ENCODE results near the gene USO1.
"Not testable (repeated sequence)": the region's sequence is repeated elsewhere in the genome, so short reads cannot be mapped to it uniquely, and the experiment has no call there.

The USO1 gene

DNA sequence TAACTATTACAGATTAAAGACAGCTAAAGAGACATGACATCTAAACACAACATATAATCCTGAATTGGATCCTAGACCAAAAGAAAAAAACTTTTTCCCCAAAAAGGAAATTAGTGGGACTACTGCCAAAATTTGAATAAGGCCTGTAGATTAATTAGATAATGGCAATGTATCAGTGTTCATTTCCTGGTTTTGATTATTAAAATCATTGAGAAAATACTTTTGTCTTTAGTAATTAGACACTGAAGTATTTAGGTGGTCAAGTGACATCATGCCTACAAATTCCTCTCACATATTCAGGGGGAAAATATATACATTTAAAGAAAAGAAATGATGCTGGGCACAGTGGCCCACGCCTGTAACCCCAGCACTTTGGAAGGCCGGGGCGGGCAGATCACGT is 10.4 kb upstream of the USO1 start:
- no peak for DNase-seq

DNA sequence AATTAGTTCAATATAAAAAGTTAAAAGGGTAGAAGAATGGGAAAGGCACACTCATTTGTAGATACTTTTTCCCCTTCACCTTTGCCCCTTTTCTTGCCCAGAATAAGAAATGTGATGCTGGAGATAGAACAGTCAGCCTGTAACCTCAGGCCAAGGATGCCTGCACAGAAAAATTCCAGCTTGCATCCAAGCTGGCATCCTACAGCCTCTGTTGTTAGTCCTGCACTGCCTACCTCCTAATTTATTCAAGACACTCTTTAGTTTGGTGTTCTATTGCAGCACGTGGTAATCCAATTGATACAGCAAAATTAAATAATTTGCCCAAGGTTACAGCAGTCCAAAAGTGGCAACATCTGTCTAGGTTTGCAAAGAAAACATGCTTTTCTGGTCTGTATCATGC is 9.7 kb upstream of the USO1 start:
- DNase-seq: no peak

DNA sequence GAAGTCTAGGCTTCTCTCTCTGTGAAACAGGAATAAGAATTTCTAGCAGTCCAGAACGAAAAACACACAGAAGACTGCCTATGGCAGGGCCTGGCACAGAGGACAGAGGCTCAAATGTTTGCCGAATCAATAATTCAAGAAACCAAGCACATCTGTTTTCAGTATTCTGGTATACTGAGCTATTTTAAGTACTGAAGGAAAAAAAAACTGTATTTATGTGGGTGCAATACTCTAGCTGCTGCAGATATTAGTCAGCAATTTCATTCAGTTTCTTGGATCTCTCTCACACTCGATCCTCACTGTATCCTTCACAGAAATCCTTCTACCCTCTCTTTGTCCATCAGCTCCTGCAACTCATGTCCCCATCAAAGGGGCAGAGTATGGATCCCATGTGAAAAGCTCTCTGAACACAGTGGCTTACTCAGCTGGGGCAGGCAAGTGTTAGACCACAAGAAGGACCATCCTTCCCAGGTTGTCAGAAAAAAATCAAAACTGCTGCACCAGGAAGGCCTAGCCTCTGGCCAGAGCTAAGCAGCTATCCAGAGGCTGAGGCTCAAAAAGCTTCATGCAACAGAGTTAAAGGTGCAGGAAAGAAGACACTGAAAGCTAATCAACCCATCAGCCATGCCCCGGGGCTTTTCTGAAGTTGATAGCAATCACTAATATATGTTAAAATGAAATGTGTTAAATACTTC is 9.1 kb upstream of the USO1 start:
- DNase-seq: no peak

DNA sequence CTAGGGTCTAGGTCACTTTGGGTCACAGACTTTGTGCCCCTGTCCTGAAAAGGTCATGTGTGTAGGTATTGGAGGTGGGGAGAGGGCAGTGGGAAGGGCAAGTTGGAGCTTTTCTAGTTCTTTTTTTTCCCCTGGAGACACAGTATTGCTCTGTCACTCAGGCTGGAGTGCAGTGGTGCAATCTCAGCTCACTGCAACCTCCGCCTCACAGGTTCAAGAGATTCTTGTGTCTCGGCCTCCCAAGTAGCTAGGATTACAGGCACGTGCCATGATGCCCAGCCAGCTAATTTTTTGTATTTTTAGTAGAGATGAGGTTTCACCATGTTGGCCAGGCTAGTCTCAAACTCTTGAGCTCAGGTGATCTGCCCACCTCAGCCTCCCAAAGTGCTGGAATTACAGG is 8.3 kb upstream of the USO1 start:
- DNase-seq: not testable (repeated sequence)

DNA sequence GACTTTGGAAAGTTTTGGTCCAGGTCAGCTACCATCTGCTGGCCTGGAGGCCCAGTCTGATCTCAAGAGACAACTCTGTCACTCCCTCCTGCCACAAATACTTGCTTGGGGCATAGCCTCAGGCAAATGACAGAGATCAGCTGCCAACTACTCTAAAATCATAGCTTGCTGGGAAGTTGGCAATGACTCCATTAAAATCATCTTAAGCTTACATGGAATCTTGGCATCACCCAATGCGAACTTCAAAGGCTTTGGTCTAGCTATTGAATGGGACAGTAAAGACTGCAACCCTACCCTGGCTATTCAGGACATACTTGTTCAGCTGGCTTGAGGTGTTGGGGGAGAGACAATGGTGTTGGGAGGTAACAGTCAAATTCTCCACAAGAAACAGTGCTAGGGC is 7.0 kb upstream of the USO1 start:
- DNase-seq: no peak

DNA sequence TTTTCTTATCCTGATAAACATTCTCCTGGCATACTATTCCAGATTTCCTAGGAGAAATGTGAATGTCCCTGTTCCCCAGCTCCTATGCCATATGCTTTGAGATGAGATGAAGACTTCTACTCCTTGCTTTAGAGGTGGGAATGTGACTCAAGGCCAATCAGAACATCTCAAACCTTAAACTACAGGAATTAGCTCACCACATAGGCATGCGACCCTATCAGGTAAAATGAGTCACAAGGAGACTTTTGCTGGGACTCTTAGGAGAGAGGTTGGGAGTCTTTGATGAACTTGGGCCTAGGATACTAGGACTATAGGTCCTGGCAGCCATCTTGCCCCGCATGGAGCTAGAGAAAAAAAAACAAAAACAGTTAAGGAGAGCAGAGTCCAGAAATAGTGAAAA is 5.8 kb upstream of the USO1 start:
- no peak for DNase-seq

DNA sequence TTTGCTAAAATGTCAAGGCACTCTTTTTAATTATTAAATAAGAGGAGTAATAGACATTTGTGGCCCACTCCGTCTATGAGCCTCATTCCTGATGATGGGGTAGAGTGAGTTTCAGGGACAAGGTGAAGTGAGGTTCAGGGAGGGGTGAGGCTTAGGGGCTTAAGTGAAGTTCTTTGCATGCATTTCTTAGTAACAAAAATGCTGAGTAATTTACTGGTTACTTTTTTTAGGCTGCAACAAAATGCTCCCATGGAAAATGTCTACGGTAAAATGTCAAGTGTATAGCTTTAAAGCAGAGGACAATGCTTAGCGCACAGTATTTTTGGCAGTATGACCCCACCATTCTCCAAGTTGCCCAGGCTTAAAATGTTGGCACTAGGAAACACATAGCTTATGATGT is 2.0 kb upstream of the USO1 start:
- no peak for DNase-seq

DNA sequence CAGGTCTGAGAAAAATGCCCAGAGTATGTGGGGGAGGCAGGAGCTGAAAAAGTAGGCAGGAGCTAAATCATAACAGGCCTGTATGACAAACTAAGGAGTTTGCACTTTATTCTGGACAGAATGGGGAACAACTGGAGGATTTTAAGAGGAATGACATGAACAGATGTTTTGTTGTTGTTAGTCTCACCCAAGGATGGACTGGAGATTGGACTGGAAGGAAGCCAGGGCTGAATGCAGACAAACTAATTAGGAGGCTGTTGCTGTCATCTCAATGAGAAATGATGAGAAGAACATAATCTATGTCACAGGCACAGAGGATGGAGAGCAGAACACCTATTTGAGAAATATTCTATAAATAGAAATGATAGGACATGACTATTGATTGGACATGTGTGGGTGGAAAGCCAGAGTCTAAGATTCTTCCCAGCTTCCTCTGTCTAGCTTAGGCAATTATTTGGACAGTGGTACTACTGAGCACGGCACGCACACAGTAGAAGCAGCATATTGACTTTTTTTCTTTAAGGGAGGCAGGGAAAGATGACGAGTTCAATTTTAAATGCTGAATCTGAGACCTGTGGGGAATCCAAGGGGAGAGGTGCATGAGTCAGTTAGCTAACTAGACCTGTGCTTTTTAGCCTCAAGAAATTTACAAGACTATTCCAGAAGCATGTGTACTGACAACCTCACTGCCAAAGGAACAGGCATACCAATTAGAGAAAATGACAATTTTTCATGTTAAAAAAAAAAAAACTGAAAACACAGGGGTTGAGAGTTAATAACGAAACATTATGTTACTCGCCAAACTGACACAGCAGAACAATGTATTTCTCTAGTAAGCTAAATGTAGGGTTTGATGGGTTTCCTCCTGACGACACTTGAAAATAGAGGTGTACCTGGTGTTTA is 963 bp upstream of the USO1 start:
- peak; percentile 48 for DNase-seq

DNA sequence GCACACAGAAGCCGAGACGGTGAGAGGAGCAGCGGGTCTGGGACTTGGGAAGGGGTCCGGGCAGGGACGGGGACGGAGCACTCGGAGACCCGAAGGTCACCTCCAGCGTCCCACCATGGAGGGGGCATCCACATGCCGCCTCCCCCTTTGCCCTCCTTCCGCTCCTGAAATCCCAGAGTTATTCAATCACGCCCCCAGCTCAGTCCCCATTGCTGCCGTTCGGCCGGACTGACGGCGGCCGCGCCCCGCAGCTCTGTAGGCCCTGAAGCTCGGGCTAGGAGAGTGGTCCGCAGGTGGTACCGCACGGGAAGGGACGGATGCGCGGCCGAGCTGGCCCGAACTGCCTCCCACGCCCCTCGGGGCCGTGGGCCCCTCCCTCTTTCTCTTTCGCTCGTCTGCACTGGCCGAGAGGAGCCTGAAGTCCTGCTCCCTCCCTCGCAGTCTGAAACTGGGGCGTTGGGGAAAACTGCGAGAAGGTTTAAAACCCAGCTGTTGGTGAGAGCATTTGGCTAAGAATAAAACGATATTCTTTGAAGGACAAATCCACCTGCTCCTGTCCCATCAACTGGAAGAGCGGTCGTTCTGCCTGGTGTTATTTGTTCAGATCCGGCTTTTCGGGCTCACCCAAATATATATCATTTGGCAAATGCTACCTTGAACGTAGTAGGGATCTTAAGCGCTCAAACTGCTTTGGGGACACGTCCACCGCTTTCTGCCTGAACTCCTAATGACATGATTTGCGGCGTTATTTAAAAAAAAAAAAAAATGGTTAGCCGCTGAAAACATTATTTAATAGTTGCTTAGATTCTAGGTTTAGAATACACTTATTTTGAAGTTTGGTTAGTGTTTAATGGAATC is 719 bp downstream of the USO1 start:
- peak; percentile 71 for DNase-seq

DNA sequence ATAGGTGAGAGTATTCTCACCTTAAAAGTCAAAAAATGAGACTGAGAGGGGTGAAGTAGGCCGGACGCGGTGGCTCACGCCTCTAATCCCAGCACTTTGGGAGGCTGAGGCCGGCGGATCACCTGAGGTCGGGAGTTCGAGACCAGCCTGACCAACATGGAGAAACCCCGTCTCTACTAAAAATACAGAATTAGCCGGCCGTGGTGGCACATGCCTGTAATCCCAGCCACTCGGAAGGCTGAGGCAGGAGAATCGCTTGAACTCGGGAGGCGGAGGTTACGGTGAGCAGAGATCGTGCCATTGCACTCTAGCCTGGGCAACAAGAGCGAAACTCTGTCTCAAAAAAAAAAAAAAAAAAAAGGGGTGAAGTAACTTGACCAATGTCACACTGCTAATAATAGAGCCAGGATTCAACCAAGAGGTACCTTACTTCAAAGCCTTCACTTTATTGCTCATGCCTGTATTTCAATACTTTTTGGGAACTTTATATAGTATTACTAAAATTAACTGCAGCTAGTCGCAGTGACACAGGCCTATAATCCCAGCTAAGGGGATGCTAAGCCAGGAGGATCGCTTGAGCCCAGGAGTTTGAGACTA is 1.7 kb downstream of the USO1 start:
- DNase-seq: peak; percentile 2

DNA sequence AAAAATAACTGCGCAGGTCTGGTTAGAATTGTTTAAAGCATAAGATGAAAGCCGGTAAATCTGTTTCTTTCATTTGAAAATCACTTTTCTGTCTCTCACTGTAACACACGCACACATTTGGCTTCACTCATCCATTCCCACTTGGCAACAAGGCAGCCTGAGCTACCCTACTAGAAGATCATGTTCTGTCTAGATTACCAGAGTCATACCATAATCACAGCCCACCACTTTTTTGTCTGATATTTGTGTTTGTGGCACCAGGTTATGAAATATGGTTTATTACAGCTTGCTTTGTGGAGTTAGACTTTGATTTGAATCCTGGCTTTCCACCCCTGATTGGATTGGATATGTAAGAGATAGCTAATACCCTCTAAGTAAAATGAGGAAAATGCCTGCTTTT is 2.2 kb downstream of the USO1 start:
- no peak for DNase-seq

DNA sequence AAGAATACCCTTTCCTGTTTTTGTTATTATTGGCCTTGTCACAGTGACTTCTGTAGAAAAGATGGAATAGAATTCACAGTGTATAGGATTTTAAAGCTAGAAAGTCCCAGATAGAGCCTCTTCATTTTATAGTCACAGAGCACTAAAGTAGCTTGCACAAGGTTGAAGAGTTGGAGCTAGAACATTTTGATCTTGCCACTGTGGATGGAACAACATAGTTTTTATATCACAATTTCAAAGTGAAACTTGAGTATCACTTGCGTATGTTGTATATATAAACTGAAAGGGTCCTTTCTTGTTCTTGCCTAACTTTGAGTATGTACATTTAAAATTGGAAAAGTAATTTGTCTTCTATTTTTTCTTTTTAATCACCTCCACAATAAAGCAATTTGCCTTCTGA is 2.7 kb downstream of the USO1 start:
- no peak for DNase-seq

DNA sequence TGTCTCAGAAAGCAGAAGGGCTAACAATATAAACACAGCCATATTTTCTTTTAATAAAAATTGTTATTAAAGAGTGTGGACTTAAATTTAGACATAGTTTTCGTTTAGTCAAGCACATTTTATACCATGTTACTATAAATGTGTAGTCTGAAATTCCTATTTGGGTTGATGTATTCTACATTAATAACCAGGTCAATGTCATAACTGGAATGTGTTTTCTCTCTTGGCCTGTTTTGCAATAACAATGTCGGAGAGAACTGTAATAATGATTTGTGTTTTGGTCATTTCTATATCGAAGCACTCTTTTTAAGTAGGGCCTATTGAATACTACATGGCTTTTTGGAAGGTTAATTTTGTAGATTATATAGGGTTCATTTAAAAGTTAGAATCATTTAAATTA is 5.5 kb downstream of the USO1 start:
- DNase-seq: no peak

DNA sequence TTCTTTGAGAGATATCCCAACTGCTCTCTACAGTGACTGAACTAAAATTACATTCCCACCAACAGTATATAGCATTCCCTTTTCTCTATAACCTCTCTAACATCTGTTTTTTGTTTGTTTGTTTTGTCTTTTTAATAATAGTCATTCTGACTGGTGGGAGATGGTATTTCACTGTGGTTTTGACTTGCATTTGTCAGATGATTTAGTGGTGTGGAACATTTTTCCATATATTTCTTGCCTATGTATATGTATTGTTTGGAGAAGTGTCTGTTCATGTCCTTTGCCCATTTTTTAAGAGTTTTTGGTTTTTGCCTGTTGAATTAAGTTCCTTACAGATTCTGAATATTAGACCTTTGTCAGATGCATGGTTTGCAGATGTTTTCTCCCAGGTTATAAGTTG is 9.0 kb downstream of the USO1 start:
- DNase-seq: no peak

DNA sequence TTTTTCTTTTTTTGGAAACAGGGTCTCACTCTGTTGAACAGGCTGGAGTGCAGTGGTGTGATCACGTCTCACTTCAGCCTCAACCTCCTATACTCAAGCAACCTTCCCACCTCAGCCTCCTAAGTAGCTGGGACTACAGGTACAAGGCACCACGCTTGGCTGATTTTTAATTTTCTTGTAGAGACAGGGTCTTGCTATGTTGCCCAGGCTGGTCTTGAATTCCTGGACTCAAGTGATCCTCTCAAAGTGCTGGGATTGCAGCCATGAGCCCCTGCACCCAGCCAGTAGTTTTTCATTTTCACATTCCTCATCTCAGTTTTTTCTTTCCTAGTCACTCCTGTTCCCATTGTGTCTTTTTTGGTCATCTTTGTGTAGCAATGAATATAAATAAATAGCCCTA is 11.1 kb downstream of the USO1 start:
- no peak for DNase-seq

DNA sequence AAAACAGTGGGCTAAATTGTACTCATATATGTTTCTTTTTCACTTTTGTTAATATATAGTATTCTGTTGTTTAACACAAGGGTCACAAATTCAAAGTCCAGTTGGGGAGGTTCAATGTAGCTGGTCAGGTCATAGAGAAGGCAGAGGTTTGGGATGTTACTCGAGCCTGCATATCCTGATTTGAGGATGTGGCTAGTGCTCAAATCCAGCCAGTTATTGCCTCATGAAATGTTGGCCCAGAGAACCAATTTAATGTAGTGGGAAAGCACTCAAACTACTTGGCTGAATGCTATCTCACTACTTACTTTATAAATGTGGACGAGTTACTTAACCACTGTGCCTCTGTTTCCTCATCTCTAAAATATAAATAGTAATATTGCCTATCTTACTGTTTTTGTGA is 12.5 kb downstream of the USO1 start:
- no peak for DNase-seq

DNA sequence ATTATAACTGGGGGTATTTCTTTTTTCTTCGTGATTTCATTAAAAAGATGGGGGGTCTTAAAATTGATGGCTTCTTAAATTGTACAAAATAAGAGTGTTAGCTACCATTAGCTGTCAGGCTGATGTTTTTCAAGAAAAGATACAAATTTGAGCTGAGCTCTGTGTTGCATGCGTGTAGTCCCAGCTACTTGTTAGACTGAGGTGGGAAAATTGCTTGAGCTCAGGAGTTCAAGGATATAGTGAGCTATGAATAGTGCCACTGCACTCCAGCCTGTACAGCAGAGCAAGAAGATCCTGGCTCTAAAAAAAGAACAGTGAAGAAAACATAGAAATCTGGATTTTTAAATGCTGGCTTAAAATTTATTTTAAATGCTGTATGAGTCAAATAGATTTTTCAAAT is 13.0 kb downstream of the USO1 start:
- DNase-seq: no peak

DNA sequence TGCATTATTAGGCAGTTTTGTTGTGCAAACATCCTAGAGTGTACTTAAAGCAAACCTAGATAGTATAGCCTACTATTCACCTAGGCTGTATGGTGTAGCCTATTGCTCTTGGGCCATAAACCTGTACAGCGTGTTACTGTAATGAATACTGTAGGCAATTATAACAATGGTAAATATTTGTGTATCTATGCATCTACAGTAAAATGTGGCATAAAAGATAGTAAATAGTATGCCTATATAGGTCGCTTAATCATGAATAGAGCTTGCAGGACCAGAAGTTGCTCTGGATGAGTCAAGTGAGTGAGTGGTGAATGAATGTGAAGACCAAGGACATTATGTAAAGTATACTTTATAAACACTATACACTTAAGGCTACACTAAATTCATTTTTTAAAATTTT is 16.6 kb downstream of the USO1 start:
- DNase-seq: no peak

DNA sequence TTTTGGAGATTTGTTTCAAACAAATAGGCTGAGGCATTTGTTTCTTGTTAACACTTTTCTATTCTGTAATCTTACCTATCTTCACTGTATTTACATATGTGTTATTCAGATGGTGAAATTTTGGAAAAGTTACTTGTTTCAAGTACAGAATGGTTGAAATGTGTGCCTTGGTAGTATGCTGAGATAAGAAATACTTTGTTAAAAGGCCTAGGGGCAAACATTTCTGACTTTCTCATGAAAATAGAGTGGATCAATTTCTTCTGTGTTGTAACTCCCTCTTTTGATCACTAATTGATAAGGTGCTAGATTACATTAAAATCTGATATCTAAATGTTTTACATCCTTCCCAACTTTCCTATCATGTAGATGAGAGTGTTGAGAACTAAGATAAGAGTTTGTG is 18.1 kb downstream of the USO1 start:
- no peak for DNase-seq

DNA sequence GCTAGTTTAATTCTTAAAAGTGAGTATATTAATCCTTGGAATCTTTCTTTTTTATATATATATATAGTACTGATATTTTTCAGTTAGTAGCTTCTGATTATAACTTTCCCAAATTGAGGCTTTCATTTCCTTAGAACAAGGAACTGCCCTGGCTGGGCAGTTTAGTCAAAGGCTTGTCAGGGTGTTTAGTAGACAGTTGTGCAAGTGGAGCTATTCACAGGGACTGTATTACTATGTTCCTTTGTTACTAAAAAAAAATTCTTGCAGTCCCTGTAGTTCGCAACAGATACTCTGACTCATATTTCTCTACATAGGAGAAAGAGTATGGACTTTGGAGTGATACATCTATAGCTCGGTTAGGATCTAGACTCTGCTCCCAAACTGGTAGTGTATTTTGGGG is 20.8 kb downstream of the USO1 start:
- no peak for DNase-seq

DNA sequence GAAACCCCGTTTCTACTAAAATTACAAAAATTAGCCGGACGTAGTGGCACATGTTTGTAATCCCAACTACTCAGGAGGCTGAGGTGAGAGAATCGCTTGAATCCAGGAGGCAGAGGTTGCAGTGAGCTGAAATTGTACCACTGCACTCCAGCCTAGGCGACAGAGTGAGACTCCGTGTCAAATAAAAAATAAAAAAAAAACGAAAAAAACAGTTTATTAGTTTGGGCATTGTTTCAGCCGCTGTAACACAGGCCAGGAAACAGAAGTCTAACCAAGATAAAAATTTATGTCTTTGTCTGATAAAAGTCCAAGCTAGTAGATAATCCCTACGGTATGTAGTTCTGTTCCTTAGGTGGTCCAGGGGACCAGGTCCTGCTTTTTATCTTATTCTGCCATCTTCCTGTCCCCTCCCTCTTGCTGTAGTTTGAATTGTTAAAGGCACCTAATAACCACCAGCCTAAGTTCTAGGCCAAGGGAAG is 21.4 kb downstream of the USO1 start:
- DNase-seq: no peak

DNA sequence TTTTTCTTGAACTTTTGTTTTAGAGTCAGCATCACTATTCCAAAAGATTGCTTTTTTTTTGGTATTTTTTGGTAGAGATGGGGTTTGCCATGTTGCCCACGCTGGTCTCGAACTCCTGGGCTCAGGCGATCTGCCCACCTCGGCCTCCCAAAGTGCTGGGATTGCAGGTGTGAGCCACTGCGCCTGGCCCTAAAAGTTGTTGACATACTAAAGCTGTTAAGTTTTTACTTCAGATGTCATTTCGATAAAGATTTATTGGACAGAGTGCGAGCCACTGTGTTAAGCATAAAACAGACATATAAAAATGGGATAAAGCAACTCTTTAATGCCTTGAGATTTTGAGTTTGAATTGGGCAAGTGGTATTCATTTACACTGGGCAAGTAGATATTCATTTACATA is 28.3 kb downstream of the USO1 start:
- DNase-seq: no peak

DNA sequence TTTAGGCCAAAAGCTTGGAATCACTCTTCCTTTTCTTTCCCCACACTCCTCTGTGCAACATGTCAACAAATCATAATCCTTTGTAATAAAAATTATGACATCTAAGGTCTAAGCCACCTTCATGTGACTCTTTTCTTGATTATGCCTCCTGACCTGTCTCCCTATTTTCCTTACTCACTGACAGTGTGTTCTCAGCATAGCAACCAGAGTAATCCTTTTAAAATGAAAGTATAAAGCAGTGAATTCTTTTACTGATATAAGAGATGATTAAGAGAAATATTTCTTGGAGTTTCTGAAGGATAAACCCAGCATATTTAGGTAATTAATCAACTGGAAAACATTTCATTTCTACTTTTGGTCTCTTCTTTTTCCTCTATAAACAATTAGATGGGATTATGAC is 44.7 kb downstream of the USO1 start:
- DNase-seq: no peak
